ENCODE results near the gene TFIP11. TPM values are rescaled to one million over a fixed set of nuclear protein-coding genes. Genes with fewer than 3 reads are reported as not detected.

TFIP11 gene
- total RNA-seq, 4 donors from 2014 or later = 21.6 to 27.1 (median 25.8) TPM

- DNase-seq = no peak
- H3K27me3 ChIP-seq = no peaks in the 10 kb centered on the region
- H3K4me3 ChIP-seq = no peak overlapping the region
- H3K36me3 ChIP-seq = peaks cover 0 to 16% (median 10%) of the 10 kb centered on the region in 3 donors
- peak overlapping the region in 3 of 4 donors; percentile 11 to 54 (median 26) for H3K27ac ChIP-seq
- no peaks in the 10 kb centered on the region for H3K9me3 ChIP-seq
- 56 to 80% methylated on average over 4 of the region's 4 CpGs for WGBS, 2 donors
- TF ChIP-seq POLR2A (IDR thresholded peaks at IDR 0.05) = no peak
- TF ChIP-seq CTCF (IDR thresholded peaks at IDR 0.05) = no peak
- peaks cover 38 to 80% (median 56%) of the 10 kb centered on the region in 3 donors for H3K4me1 ChIP-seq
- intact Hi-C loops (cut with DNase I) = no loop called here
Observed at GRCh38 chr22:26481694-26482093, 30.6 kb downstream of the TFIP11 start.

- Histone ChIP-seq H3K27me3 (no peaks in the 10 kb centered on the region), H3K9me3 (no peaks in the 10 kb centered on the region), H3K4me3 (no peak overlapping the region), H3K36me3 (peaks cover 0 to 21% (median 15%) of the 10 kb centered on the region in 3 donors), H3K4me1 (peaks cover 38 to 77% (median 56%) of the 10 kb centered on the region in 3 donors), H3K27ac (peak overlapping the region in 3 of 4 donors; percentile 11 to 69 (median 54))
- no peak for DNase-seq
- TF ChIP-seq CTCF (IDR thresholded peaks at IDR 0.05) = no peak
- TF ChIP-seq POLR2A (IDR thresholded peaks at IDR 0.05) = no peak
- 45 to 58% methylated on average over 6 of the region's 6 CpGs for WGBS, 2 donors
- intact Hi-C loops (cut with DNase I) = no loop called here
Observed at GRCh38 chr22:26481112-26481693, 31.1 kb downstream of the TFIP11 start.

GRCh38 chr22:26480611-26480932 is 31.7 kb downstream of the TFIP11 start:
- Histone ChIP-seq H3K4me3 (no peak overlapping the region), H3K4me1 (peaks cover 38 to 70% (median 56%) of the 10 kb centered on the region in 3 donors), H3K9me3 (no peaks in the 10 kb centered on the region), H3K27me3 (no peaks in the 10 kb centered on the region), H3K27ac (peak overlapping the region; percentile 19 to 69 (median 36)), H3K36me3 (peaks cover 5 to 27% (median 18%) of the 10 kb centered on the region in 3 donors)
- WGBS, 2 donors = 75 to 93% methylated on average over 2 of the region's 2 CpGs
- no peak for TF ChIP-seq POLR2A (IDR thresholded peaks at IDR 0.05)
- no peak for TF ChIP-seq CTCF (IDR thresholded peaks at IDR 0.05)
- intact Hi-C loops (cut with DNase I) = no loop called here
- DNase-seq = no peak

- no peak for DNase-seq
- intact Hi-C loops (cut with DNase I) = no loop called here
- Histone ChIP-seq H3K36me3 (peaks cover 7 to 33% (median 18%) of the 10 kb centered on the region in 3 donors), H3K9me3 (no peaks in the 10 kb centered on the region), H3K27me3 (no peaks in the 10 kb centered on the region), H3K4me1 (peaks cover 38 to 65% (median 52%) of the 10 kb centered on the region in 3 donors), H3K27ac (peak overlapping the region; percentile 19 to 69 (median 36)), H3K4me3 (peak overlapping the region in 3 of 4 donors; percentile 9 to 42 (median 11))
- 61 to 76% methylated on average over 12 of the region's 12 CpGs for WGBS, 2 donors
- TF ChIP-seq POLR2A (IDR thresholded peaks at IDR 0.05) (no peak), CTCF (IDR thresholded peaks at IDR 0.05) (no peak)
Observed at GRCh38 chr22:26479792-26480610, 32.3 kb downstream of the TFIP11 start.
